Measurements from ENCODE around the gene PAX1.

DNA sequence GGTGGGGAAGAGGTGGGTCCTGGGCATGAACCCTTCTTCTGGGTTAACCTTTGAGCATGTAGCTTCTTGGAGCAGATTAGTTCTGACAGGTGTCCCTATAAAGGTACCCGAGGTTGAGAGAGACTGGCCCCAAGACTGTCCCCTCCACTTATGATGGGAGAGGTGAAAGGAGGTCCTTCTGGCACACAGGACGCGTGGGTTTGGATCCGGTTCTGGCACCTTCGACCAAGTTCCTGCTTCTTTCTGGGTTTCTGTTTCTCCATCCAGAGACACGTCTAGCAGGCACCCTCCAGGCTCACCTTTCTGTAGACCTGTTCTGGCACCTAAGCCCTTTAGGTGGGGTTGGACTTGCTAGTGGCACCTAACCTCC lies 4.1 kb downstream of the PAX1 start:
- no peak for TF ChIP-seq CTCF (IDR thresholded peaks at IDR 0.05)
- no peak for TF ChIP-seq POLR2AphosphoS5 (IDR thresholded peaks at IDR 0.05)
